Measurements from ENCODE around the gene KCNQ1. TPM values are rescaled to one million over a fixed set of nuclear protein-coding genes. Genes with fewer than 3 reads are reported as not detected.
A peak's percentile ranks its signal among the peaks of the same experiment; 100 is the strongest.

Gene KCNQ1
- total and polyA plus RNA-seq, 2 donors (not counting 1 experiment from before 2014, with no cell fraction given): not detected

- H3K27ac ChIP-seq (ENCODE audit: insufficient read depth, low read length): no peak overlapping the region
- H3K9me3 ChIP-seq (ENCODE audit: control insufficient read depth, insufficient read depth, low read depth, low read length): no peaks in the 10 kb centered on the region
- no peaks in the 10 kb centered on the region for H3K27me3 ChIP-seq (ENCODE audit: control insufficient read depth, insufficient read depth, low read length)
- H3K4me2 ChIP-seq (ENCODE audit: extremely low read depth, insufficient read depth, low read length): no peak overlapping the region
- H3K4me1 ChIP-seq (ENCODE audit: control insufficient read depth, extremely low read depth, insufficient read depth, low read length): peaks cover 11% of the 10 kb centered on the region
- no peak for TF ChIP-seq EZH2 (IDR thresholded peaks at IDR 0.05; ENCODE audit: low read length, missing control alignments)
- no peak for TF ChIP-seq CTCF (conservative IDR thresholded peaks at IDR 0.05 in 1 of 2, IDR thresholded peaks at IDR 0.05 in 1 of 2; ENCODE audit: low read depth in 1 of 2, low read length in 2 of 2)
- H3K4me3 ChIP-seq (replicated peaks in 1 of 4; ENCODE audit: control extremely low read depth in 1 of 4, insufficient read depth in 1 of 4, low read depth in 3 of 4, low read length in 4 of 4): no peak overlapping the region
- H3K36me3 ChIP-seq (ENCODE audit: control insufficient read depth, insufficient read depth, low read length): no peaks in the 10 kb centered on the region
- no peaks in the 10 kb centered on the region for H4K20me1 ChIP-seq (ENCODE audit: control insufficient read depth, extremely low read depth, insufficient read depth, low read length)
- H3K79me2 ChIP-seq (ENCODE audit: control insufficient read depth, insufficient read depth, low read length): no peaks in the 10 kb centered on the region
- H2AFZ ChIP-seq (ENCODE audit: low read length): no peak overlapping the region
- H3K9ac ChIP-seq (ENCODE audit: insufficient read depth, low read length): no peak overlapping the region
- peak; percentile 22 to 73 for DNase-seq (ENCODE audit: low read depth in 2 of 2)
Observed at GRCh38 chr11:2890466-2891294, 445.9 kb downstream of the KCNQ1 start.

GRCh38 chr11:2891326-2892214 lies 446.8 kb downstream of the KCNQ1 start:
- H2AFZ ChIP-seq (ENCODE audit: low read length): peak overlapping the region; percentile 19
- H3K36me3 ChIP-seq (ENCODE audit: control insufficient read depth, insufficient read depth, low read length): no peaks in the 10 kb centered on the region
- H3K9ac ChIP-seq (ENCODE audit: insufficient read depth, low read length): no peak overlapping the region
- no peaks in the 10 kb centered on the region for H4K20me1 ChIP-seq (ENCODE audit: control insufficient read depth, extremely low read depth, insufficient read depth, low read length)
- no peak overlapping the region for H3K27ac ChIP-seq (ENCODE audit: insufficient read depth, low read length)
- peak; percentile 26 to 30 for DNase-seq (ENCODE audit: low read depth in 2 of 2)
- no peaks in the 10 kb centered on the region for H3K9me3 ChIP-seq (ENCODE audit: control insufficient read depth, insufficient read depth, low read depth, low read length)
- peaks cover 11% of the 10 kb centered on the region for H3K4me1 ChIP-seq (ENCODE audit: control insufficient read depth, extremely low read depth, insufficient read depth, low read length)
- no peaks in the 10 kb centered on the region for H3K27me3 ChIP-seq (ENCODE audit: control insufficient read depth, insufficient read depth, low read length)
- no peak for TF ChIP-seq EZH2 (IDR thresholded peaks at IDR 0.05; ENCODE audit: low read length, missing control alignments)
- no peak for TF ChIP-seq CTCF (conservative IDR thresholded peaks at IDR 0.05 in 1 of 2, IDR thresholded peaks at IDR 0.05 in 1 of 2; ENCODE audit: low read depth in 1 of 2, low read length in 2 of 2)
- no peaks in the 10 kb centered on the region for H3K79me2 ChIP-seq (ENCODE audit: control insufficient read depth, insufficient read depth, low read length)
- peak overlapping the region; percentile 88 for H3K4me2 ChIP-seq (ENCODE audit: extremely low read depth, insufficient read depth, low read length)
- peak overlapping the region in 2 of 4 experiments; percentile 39 to 62 for H3K4me3 ChIP-seq (replicated peaks in 1 of 4; ENCODE audit: control extremely low read depth in 1 of 4, insufficient read depth in 1 of 4, low read depth in 3 of 4, low read length in 4 of 4)

Measured in fibroblast of lung (primary cell).